Measurements from ENCODE around the gene GOLGA2.

GOLGA2 gene

GRCh38 chr9:128257907-128258306 lies 17.9 kb downstream of the GOLGA2 start:
- DNase-seq (ENCODE audit: low read depth): no peak

GRCh38 chr9:128257086-128257825 lies 18.6 kb downstream of the GOLGA2 start:
- no peak for DNase-seq (ENCODE audit: low read depth)

DNA sequence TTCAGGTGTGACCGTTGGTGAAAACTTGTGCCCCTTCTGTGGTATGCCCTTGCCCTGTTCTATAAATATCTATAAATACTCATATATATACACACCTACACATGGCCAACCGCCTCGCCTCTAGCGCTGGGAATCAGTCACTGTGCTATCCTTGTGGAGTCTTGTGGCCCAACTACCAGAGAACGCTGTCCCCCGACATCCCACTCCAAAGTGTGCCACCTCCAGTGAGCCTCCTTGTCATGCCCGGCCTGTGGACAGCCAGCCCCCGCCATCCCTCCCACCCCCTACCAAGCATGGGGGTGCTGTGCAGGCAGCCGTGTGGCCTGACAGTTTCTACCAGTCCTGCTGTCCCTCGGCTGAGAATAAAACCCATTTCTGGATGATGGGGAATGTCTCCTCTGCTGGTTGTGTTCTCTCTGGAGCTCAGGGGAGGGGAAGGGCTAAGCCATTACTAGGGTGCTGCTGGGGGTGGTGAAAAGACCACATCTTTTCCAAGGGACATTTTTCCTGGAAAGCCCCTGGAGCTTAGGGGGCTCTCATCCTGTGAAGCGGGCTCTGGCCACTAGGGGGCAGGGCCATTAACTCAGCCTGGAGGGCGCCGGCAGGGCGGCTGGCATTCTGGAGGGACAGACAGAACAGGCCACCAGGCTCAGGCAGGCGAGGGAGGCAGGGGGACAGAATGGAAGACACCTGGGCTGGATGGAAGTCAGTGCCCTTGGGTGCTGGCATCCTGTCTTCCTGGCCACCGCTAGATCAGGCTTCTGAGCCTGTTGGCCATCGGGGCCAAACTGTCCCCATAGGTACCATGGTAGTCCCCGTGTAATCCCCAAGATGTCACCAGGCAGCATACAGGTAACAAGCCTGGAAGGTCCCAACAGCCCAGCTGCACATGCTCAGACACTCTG lies 20.7 kb downstream of the GOLGA2 start:
- peak; percentile 35 for DNase-seq (ENCODE audit: low read depth)

DNA sequence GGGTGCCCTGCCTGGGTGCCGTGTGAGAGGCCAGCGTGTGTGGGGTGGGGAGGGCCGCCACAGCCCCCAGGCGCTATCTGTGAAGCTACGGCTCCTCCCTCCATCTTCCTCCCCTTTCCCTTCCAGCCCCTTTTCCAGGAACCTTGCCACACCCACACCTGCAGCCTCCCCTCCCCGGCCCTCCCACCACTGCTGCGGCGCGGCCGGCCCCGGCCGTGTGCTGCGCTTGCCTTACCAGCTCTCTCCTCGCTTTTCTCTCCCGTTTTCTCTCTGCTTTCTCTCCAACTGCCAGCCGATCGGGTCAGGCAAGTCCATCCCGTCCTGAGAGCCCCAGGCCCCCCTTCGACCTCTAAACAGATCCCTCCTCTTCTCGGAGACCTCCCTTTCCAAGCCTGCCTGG lies 21.4 kb downstream of the GOLGA2 start:
- DNase-seq (ENCODE audit: low read depth): no peak

DNA sequence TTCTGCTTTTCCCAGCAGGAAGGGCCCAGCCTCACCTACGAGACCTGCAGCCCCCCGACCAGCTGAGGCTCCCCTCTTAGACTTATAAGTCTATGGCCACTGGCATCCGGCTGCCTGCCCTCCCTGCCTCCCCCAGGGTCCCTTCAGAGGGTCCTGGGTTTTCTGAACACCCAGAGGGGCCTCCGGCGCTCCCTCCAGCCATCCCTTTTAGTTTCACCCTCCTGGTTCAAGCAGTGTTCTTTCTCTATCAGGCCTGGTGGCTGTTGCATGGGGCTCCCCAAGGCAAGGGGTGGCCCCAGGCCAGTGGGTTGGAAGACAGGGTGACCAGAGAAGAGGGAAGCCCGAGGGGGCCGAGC lies 21.8 kb downstream of the GOLGA2 start:
- no peak for DNase-seq (ENCODE audit: low read depth)

GRCh38 chr9:128253140-128253990 lies 22.4 kb downstream of the GOLGA2 start:
- DNase-seq (ENCODE audit: low read depth): no peak

DNA sequence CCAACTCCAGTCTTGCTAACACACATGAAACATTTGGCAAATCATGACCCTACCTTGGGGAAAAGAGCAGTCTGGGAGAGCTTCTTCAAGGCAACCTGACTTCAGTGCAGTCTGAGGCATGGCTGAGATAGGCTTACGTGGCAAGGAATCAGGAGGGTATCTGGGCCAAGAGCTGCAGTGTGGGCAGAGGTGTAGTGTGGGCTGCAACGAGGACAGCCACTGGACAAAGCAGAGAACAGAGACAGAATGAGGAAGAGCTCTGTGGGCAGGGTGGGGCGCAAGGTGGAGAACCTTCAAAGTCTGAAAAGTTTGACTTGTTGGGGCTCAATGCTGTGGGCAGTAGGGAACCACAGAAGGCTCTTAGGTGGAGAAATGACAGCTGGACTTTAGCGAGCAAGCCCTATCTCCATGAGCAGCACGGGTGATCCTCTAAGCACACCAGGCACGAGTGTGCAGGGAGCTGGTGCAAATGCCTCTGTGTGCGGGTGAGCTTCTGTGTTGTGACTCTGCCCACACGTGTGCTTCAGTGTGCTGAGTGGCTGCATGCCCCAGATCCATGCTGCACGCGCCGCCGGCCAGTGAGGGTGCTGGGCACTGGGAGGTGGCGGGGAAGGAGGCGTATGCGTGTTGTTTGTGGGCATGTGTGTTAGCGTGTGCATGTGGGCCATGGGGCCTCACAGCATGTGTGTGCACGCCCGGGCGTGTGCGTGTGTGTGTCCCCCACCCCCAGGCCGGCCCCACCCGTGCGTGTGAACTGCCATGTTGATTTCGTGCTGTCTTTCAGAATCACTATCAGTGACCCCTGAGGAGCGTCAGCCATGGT lies 23.3 kb downstream of the GOLGA2 start:
- no peak for DNase-seq (ENCODE audit: low read depth)

GRCh38 chr9:128251732-128252100 lies 24.1 kb downstream of the GOLGA2 start:
- no peak for DNase-seq (ENCODE audit: low read depth)

- no peak for DNase-seq (ENCODE audit: low read depth)
Measured at GRCh38 chr9:128250839-128251731, 24.7 kb downstream of the GOLGA2 start.

- DNase-seq (ENCODE audit: low read depth): peak; percentile 99
Measured at GRCh38 chr9:128249908-128250838, 25.6 kb downstream of the GOLGA2 start.

DNA sequence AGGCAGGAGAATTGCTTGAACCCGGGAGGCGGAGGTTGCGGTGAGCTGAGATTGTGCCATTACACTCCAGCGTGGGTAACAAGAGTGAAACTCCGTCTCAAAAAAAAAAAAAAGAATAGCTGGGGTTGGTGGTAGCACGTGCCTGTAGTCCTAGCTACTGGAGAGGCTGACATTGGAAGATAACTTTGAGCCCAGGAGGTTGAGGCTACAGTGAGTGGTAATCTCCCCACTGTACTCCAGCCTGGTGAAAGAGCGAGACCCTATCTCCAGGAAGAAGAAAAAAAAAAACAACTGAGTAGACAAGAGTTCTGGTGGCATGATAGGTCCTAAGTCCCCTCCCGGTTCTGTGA lies 26.3 kb downstream of the GOLGA2 start:
- no peak for DNase-seq (ENCODE audit: low read depth)

DNA sequence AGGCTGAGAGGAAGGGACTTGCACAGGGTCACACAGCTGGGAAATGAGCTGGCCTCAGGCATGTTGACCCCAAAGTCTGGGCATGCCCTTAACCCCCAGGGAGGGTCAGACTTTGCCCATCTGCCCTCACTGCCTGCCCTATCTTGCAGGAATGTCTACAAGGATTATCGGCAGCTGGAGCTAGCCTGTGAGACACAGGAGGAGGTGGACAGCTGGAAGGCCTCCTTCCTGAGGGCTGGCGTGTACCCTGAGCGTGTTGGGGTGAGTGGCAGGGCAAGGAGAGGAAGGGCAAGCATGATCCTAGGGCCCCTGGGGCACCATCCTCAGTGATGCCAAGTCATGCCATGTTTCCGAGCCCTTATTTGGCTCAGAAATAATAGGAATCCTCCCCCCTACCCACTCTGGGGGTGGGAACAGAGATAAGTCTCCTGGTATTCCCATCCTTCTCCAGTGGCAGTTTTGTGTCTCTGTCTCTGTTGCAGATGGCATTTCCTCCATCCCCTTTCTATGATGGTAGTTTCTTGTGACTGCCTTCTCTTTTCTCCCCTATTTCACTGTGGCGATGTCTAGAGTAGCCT lies 28.5 kb downstream of the GOLGA2 start:
- DNase-seq (ENCODE audit: low read depth): no peak

DNA sequence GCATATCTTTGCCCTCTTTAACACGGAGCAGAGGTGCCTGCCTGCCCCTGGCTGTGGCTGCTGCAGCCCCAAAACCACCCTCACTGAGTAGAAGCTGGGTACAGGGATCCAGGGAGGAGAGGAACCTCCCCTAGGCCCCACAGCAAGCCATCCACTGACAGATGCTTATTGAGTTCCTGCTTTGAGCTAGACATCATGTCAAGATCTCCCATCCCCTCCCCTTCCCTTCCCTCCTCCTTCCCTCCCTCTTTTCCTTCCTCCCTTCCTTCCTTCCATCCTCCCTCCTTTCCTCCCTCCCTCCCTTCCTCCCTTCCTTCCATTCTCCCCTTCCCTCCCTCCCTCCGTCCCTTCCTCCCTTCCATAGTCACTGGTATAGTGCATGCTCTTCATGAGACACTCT lies 29.3 kb downstream of the GOLGA2 start:
- DNase-seq (ENCODE audit: low read depth): no peak

DNA sequence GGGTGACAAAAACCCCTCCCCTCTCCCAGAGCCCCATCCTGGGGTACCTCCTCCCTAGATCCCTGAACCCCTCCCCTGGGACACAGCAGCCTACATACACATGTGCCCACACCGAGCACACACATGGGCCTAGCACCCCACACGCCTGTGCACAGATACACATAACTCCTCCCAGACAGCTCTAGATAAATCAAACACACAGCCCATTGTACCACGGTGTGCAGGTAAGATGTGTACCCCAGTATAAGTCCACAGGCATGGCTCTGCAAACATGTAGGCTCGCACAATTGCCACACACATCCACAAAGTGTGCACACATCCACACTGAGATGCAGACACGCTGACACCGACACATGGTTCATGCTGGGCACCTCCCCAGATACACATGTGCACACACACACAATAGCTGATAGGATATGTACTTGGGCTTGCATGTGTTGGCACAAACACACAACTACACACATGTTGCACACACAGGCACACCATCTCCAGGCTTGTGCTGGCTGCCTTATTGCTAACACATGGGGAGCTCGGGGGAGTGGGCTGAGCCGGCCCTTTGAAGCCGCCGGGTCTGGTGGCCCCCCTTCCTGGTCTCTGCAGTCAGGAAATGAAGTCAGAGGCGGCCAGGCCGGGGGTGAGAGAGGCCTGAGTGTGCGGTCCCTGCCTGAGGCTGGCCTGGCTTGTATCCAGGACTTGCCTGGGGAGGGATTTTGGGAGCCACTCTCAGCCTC lies 30.2 kb downstream of the GOLGA2 start:
- no peak for DNase-seq (ENCODE audit: low read depth)

- DNase-seq (ENCODE audit: low read depth): no peak
Measured at GRCh38 chr9:128244837-128245231, 31.0 kb downstream of the GOLGA2 start.

- no peak for DNase-seq (ENCODE audit: low read depth)
Measured at GRCh38 chr9:128244091-128244836, 31.5 kb downstream of the GOLGA2 start.

GRCh38 chr9:128243215-128244018 lies 32.4 kb downstream of the GOLGA2 start:
- no peak for DNase-seq (ENCODE audit: low read depth)
